ENCODE data around the gene UNC93A. TPM values are rescaled to one million over a fixed set of nuclear protein-coding genes. Genes with fewer than 3 reads are reported as not detected.

Gene UNC93A
- total and polyA plus RNA-seq, 7 donors: not detected

GRCh38 chr6:167329014-167329413, 37.9 kb downstream of the UNC93A start:
- WGBS, 3 donors: 76 to 87% (median 80%) methylated on average over 8 of the region's 8 CpGs
- no peaks in the 10 kb centered on the region for H3K4me1 ChIP-seq
- no peak overlapping the region for H3K27ac ChIP-seq
- no peak for ATAC-seq
- no peaks in the 10 kb centered on the region for H3K36me3 ChIP-seq (ENCODE audit: insufficient read depth in 1 of 2, low read depth in 1 of 2)
- intact Hi-C loops (cut with DNase I): no loop called here
- no peak overlapping the region for H3K4me3 ChIP-seq
- no peak for TF ChIP-seq CTCF (IDR thresholded peaks at IDR 0.05)
- peaks cover 0 to 3% (median 2%) of the 10 kb centered on the region in 3 donors for H3K27me3 ChIP-seq (ENCODE audit: insufficient read depth in 3 of 3, low read length in 2 of 3)
- DNase-seq: no peak
- H3K9me3 ChIP-seq: no peaks in the 10 kb centered on the region

GRCh38 chr6:167330750-167331149, 39.6 kb downstream of the UNC93A start:
- no peaks in the 10 kb centered on the region for H3K36me3 ChIP-seq (ENCODE audit: insufficient read depth in 1 of 2, low read depth in 1 of 2)
- DNase-seq (no peak), ATAC-seq (no peak)
- no peak overlapping the region for H3K27ac ChIP-seq
- H3K4me1 ChIP-seq: no peaks in the 10 kb centered on the region
- no peaks in the 10 kb centered on the region for H3K9me3 ChIP-seq
- intact Hi-C loops (cut with DNase I): no loop called here
- no peak overlapping the region for H3K4me3 ChIP-seq
- H3K27me3 ChIP-seq (ENCODE audit: insufficient read depth in 3 of 3, low read length in 2 of 3): peaks cover 0 to 3% (median 2%) of the 10 kb centered on the region in 3 donors
- 69 to 80% (median 74%) methylated on average over 9 of the region's 9 CpGs for WGBS, 3 donors
- TF ChIP-seq CTCF (IDR thresholded peaks at IDR 0.05): no peak

- no peak for TF ChIP-seq CTCF (IDR thresholded peaks at IDR 0.05)
- no peaks in the 10 kb centered on the region for H3K4me1 ChIP-seq
- intact Hi-C loops (cut with DNase I): no loop called here
- DNase-seq (no peak), ATAC-seq (no peak)
- H3K4me3 ChIP-seq: no peak overlapping the region
- no peak overlapping the region for H3K27ac ChIP-seq
- H3K27me3 ChIP-seq (ENCODE audit: insufficient read depth in 3 of 3, low read length in 2 of 3): peaks cover 0 to 3% (median 2%) of the 10 kb centered on the region in 3 donors
- H3K9me3 ChIP-seq: no peaks in the 10 kb centered on the region
- H3K36me3 ChIP-seq (ENCODE audit: insufficient read depth in 1 of 2, low read depth in 1 of 2): no peaks in the 10 kb centered on the region
- 40 to 48% (median 41%) methylated on average over 11 of the region's 11 CpGs for WGBS, 3 donors
These were observed 40.5 kb downstream of the UNC93A start for GRCh38 chr6:167331565-167331964.

- Histone ChIP-seq H3K4me3 (no peak overlapping the region), H3K36me3 (ENCODE audit: insufficient read depth in 1 of 2, low read depth in 1 of 2) (no peaks in the 10 kb centered on the region), H3K27ac (no peak overlapping the region), H3K4me1 (no peaks in the 10 kb centered on the region), H3K27me3 (ENCODE audit: insufficient read depth in 3 of 3, low read length in 2 of 3) (peaks cover 0 to 21% (median 0%) of the 10 kb centered on the region in 3 donors), H3K9me3 (no peaks in the 10 kb centered on the region)
- no peak for DNase-seq
- WGBS, 3 donors: 88 to 90% (median 89%) methylated on average over 19 of the region's 19 CpGs
- no peak for TF ChIP-seq CTCF (IDR thresholded peaks at IDR 0.05)
- intact Hi-C loops (cut with DNase I): no loop called here
- no peak for ATAC-seq
These were observed 45.9 kb downstream of the UNC93A start for GRCh38 chr6:167336844-167337630.
